SH-SY5Y (cell line): ENCODE results near the gene SPATA22.

Source experiments
- GATA2 ChIP-seq: IDR thresholded peaks from 2 replicates; pipeline ENCODE4 v1.6.1; 2011; ENCODE audit warnings: mild to moderate bottlenecking, low read depth, low read length
- GATA3 ChIP-seq: IDR thresholded peaks from 2 replicates; pipeline ENCODE4 v1.6.1; 2011; ENCODE audit warnings: low read depth, mild to moderate bottlenecking, low read length, moderate library complexity

The SPATA22 gene

DNA sequence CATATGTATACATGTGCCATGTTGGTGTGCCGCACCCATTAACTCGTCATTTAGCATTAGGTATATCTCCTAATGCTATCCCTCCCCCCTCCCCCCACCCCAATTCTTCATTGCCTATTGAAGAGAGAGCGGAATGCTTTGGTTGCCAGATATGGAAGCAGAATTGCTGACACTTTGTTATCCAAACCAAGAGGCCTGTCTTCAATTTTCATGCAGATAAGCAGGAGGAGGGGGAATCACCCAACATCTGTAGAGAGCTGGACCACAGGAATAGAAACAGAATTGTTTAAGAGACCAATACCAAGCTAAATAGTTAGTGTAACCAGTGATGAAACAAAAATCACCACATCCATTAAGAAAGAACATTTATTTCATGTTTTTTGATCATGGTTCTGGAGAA, 11.2 kb upstream of the SPATA22 start:
- TF ChIP-seq GATA3 = no peak
- no peak for TF ChIP-seq GATA2

GRCh38 chr17:3479988-3480387, 8.4 kb upstream of the SPATA22 start:
- TF ChIP-seq GATA3 = no peak
- no peak for TF ChIP-seq GATA2

- no peak for TF ChIP-seq GATA2
- no peak for TF ChIP-seq GATA3
Observed at GRCh38 chr17:3475812-3476610, 4.4 kb upstream of the SPATA22 start, which contains the start of gene ASPA. TSS of gene ASPA (plus strand) at chr17:3475997. CDS start at chr17:3476160, 163 bp downstream.

DNA sequence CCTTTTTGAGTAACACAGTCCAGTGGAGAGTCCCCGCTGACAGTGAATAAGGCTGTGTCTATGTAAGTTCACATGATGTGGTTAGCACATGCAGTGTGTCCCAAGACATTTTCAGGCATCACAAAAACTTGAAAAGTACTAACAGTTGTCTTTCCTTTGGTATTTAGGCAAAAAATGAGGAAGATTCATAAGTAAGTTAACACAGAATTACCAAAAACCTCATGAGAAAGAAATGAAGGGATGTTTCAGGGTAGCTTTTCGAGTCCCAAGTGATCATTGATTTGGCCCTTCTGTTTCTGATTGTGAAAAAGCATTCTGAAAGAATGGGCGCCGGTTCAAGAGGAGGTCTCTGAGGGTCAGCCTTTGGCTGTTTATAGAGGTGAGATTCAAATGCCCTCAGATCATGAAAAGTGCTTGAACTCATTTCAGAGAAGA, 3.6 kb upstream of the SPATA22 start:
- TF ChIP-seq GATA3 = no peak
- no peak for TF ChIP-seq GATA2

DNA sequence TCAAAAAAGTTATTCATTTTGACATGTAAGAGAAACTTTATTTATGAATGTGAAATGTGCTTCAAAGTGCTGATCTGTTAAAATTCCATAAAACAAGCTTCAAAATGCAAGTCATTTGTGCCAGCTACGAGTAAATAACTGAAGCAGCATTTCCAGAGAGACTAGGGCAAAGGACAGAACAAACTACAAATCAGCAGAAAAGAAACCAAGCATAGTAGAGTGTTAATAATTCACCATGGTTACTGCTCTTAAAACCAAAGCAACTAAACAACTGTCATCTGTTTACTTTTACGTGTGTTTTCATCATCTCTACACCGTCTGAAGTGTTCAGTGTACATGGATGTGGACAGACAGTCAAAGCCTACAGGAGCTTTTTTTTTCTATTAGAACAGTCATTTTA, 2.6 kb upstream of the SPATA22 start:
- TF ChIP-seq GATA3 (no peak), GATA2 (no peak)

DNA sequence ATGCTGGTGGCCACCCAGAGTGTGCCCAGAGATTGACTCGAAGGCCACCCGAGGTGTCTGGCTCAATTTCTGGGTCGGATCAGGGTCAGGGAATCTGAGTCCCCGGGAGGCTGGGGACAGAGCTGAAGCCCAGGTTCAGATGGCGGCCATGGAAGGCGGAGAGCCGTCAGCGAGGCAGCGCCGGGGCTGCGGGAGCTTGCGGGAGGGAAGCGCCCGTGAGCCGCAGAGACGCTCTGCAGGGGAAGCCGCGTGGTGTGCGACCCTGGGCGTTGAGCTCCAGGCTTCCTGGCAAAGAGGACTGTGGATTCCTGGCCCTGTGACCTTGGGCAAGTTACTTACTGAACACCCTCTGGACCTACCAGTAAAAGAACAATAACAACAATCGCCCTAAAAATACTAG, 518 bp upstream of the SPATA22 start:
- TF ChIP-seq GATA2 (no peak), GATA3 (no peak)

GRCh38 chr17:3469529-3469928, 2.1 kb downstream of the SPATA22 start:
- TF ChIP-seq GATA3 (no peak), GATA2 (no peak)

- no peak for TF ChIP-seq GATA2
- no peak for TF ChIP-seq GATA3
Observed at GRCh38 chr17:3448059-3448665, 23.5 kb downstream of the SPATA22 start.

- TF ChIP-seq GATA3 (no peak), GATA2 (no peak)
Observed at GRCh38 chr17:3447625-3448024, 24.0 kb downstream of the SPATA22 start.

- TF ChIP-seq GATA2 = no peak
- no peak for TF ChIP-seq GATA3
Observed at GRCh38 chr17:3440451-3440850, 31.2 kb downstream of the SPATA22 start.

- TF ChIP-seq GATA2 (no peak), GATA3 (no peak)
Observed at GRCh38 chr17:3438368-3438767, 33.3 kb downstream of the SPATA22 start.

- no peak for TF ChIP-seq GATA2
- no peak for TF ChIP-seq GATA3
Observed at GRCh38 chr17:3433741-3434140, 37.9 kb downstream of the SPATA22 start, which contains the start of gene OR1E2. TSS of gene OR1E2 (minus strand) at chr17:3433841. CDS start at chr17:3433841, 0 bp downstream.

DNA sequence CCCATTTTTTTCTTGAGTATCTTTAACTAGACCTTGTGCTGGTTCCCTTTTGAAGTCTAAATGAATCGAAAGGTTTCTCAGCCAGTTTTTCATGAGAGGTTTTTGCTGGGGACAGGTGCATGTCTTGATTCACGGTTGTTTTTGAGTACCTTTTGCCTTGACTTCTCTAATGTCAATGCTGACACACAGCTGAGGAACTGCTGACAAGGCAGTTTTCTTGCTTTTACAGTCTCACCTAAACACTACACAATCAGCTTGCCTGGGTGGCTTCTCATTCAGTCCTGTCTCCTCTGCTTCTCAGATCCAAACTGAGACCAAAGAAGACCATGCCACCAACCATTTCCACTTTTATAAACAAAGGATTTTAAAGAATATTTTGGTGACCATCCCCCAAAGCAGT, 53.4 kb downstream of the SPATA22 start:
- TF ChIP-seq GATA2 = no peak
- no peak for TF ChIP-seq GATA3

DNA sequence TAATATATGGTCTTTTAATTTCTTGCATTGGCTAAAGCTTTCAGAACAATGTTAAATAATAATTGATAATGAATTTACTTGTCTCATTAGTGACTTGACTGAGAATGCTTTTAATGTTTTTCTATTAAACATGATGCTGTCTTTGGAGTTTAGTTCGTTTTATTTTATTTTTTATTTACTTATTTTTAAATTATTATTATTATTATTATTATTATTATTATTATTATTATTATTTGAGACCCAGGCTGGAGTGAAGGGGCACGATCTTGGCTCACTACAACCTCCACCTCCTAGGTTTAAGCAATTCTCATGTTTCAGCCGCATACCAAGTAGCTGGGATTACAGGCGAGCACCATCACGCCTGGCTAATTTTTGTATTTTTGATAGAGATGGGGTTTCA, 56.0 kb downstream of the SPATA22 start:
- TF ChIP-seq GATA2 = no peak
- TF ChIP-seq GATA3 = no peak

- no peak for TF ChIP-seq GATA2
- TF ChIP-seq GATA3 = no peak
Observed at GRCh38 chr17:3411070-3411469, 60.5 kb downstream of the SPATA22 start, which contains the start of gene OR3A3. TSS of gene OR3A3 (plus strand) at chr17:3411370.
